ENCODE measurements around the gene ZSWIM7. TPM values are rescaled to one million over a fixed set of nuclear protein-coding genes. Genes with fewer than 3 reads are reported as not detected.
A peak's percentile ranks its signal among the peaks of the same experiment; 100 is the strongest.

The ZSWIM7 gene
- total RNA-seq, 1 donor from 2014 or later: 27.4 TPM

DNA sequence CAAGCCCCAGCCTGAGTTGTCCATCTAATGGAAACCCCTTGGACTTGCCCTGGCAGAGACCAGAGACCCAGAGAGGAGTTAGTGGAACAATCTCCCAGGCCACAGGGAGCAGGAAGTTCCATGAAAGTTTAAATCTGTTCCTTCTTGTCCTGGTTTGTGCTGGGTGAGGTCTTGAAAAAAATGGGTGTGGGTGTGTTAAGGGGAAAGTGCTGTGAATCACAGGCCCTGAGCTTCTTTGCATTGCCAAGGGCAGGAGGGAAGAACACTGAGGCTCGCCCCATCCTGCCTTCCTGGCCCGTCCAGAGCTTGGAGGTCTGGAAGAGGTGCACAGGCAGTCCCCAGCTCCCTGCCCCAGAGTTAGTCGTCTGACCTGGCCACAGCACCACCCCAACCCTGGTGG, 52.2 kb downstream of the ZSWIM7 start:
- Histone ChIP-seq H3K4me1 (peaks cover 17% of the 10 kb centered on the region), H3K36me3 (no peaks in the 10 kb centered on the region), H3K4me3 (no peak overlapping the region), H3K27me3 (no peaks in the 10 kb centered on the region), H3K9me3 (no peaks in the 10 kb centered on the region), H3K27ac (no peak overlapping the region)
- ATAC-seq: no peak
- no peak for DNase-seq
- TF ChIP-seq, protein P1, sequence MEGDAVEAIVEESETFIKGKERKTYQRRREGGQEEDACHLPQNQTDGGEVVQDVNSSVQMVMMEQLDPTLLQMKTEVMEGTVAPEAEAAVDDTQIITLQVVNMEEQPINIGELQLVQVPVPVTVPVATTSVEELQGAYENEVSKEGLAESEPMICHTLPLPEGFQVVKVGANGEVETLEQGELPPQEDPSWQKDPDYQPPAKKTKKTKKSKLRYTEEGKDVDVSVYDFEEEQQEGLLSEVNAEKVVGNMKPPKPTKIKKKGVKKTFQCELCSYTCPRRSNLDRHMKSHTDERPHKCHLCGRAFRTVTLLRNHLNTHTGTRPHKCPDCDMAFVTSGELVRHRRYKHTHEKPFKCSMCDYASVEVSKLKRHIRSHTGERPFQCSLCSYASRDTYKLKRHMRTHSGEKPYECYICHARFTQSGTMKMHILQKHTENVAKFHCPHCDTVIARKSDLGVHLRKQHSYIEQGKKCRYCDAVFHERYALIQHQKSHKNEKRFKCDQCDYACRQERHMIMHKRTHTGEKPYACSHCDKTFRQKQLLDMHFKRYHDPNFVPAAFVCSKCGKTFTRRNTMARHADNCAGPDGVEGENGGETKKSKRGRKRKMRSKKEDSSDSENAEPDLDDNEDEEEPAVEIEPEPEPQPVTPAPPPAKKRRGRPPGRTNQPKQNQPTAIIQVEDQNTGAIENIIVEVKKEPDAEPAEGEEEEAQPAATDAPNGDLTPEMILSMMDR (IDR thresholded peaks at IDR 0.05): no peak
- intact Hi-C loops (cut with DNase I): no loop called here

DNA sequence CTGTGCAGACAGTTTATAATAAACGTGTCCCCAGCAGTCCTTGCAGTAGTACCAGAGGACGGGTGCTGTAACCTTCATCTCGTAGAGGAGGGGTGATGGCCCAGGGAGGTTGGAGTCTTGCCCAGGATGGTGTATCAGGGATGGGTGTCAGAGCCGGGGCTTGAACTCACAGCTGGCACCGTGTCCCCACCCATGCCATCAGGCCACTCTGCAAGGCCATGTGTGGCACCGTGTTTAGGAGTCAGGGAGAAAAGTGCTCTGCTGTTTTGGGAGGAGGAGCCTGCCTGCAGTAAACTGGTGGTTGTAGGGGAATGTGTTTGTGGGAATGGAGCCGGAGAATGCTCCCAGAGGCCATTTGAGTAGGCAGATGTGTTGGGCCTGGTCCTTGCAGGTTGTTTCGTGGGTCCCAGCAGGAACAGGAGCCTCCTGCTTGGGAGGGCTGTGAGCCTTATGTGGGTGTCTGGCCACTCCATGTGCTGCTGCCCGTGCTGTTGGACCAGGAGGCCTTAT, 52.8 kb downstream of the ZSWIM7 start:
- peaks cover 17% of the 10 kb centered on the region for H3K4me1 ChIP-seq
- intact Hi-C loops (cut with DNase I): no loop called here
- peak; percentile 26 for DNase-seq
- no peak overlapping the region for H3K27ac ChIP-seq
- H3K9me3 ChIP-seq: no peaks in the 10 kb centered on the region
- no peaks in the 10 kb centered on the region for H3K36me3 ChIP-seq
- no peaks in the 10 kb centered on the region for H3K27me3 ChIP-seq
- TF ChIP-seq, protein P1 (IDR thresholded peaks at IDR 0.05): no peak
- peak overlapping the region; percentile 60 for H3K4me3 ChIP-seq
- no peak for ATAC-seq

DNA sequence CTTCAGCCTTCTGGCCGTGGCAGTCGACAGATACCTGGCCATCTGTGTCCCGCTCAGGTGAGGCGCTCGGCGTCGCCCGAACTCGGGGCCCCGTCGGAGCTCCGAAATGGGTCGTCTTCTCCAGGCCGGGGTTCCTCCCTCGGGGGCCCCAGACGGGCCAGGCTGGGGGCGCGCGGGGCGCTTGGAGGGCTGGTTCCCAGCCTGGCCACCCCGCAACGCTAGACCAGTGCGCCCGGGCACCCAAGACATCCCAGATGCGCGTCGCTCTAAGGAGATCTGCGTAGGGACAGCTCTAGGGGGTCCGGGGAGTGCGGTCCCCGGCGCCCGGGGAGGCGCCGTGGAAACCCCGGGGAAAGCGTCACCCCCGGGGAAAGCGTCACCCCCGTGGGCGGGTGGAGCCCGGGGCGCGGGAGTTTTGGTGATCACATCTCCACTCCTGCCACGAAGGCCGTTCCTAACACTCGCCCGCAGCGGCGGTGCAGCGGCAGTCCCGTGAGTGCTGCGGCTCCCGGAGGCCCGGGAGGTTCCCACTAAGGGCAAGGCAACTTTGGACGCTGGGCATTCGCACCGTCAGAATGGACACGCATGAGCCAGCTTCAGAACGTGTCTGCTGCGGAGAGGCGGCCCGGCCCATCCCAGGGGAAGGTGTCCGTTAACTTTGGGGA, 53.8 kb downstream of the ZSWIM7 start:
- no peaks in the 10 kb centered on the region for H3K27me3 ChIP-seq
- TF ChIP-seq, protein P1 (IDR thresholded peaks at IDR 0.05): no peak
- peak overlapping the region; percentile 55 for H3K27ac ChIP-seq
- H3K9me3 ChIP-seq: no peaks in the 10 kb centered on the region
- ATAC-seq (peak; percentile 6), DNase-seq (peak; percentile 79)
- H3K36me3 ChIP-seq: no peaks in the 10 kb centered on the region
- H3K4me3 ChIP-seq: peak overlapping the region; percentile 60
- intact Hi-C loops (cut with DNase I): no loop called here
- H3K4me1 ChIP-seq: peaks cover 17% of the 10 kb centered on the region

DNA sequence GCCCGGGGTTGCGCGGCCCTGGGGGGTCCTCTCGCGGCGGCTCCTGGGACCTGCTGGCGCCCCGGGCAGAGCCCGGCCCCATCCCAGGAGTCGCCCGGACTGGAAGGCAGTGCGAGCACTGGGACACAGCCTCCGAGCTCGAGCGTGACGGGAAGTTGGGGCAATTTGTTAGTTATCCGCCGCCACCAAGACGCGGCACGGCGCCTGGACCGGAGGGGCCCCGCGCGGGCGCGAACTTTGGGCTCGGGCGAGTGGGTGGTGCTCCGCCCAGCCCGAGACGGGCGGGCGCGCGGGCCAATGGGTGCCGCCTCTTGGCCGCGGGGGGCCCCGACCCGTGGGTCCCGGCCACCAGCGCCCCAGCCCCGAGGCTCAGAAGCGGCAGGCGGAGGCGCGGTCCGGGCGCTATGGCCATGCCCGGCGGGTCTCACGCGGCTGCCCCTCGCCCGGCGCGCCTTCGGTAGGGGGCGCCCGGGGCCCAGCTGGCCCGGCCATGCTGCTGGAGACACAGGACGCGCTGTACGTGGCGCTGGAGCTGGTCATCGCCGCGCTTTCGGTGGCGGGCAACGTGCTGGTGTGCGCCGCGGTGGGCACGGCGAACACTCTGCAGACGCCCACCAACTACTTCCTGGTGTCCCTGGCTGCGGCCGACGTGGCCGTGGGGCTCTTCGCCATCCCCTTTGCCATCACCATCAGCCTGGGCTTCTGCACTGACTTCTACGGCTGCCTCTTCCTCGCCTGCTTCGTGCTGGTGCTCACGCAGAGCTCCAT, 54.6 kb downstream of the ZSWIM7 start, which contains the start of gene ADORA2B:
Gene ADORA2B (plus strand): TSS at position 372 of the 768 bp plus-strand sequence. CDS start 119 bp downstream, at position 491.
- Histone ChIP-seq H3K27me3 (no peaks in the 10 kb centered on the region), H3K4me3 (peak within 1 kb of the TSS; percentile 60), H3K27ac (peak within 1 kb of the TSS; percentile 55), H3K36me3 (no peaks in the 10 kb centered on the region), H3K4me1 (peaks cover 17% of the 10 kb centered on the region), H3K9me3 (no peaks in the 10 kb centered on the region)
- DNase-seq (peak; percentile 89), ATAC-seq (peak; percentile 89)
- TF ChIP-seq, protein P1 (IDR thresholded peaks at IDR 0.05): peak; percentile 48
- intact Hi-C loops (cut with DNase I): no loop called here

DNA sequence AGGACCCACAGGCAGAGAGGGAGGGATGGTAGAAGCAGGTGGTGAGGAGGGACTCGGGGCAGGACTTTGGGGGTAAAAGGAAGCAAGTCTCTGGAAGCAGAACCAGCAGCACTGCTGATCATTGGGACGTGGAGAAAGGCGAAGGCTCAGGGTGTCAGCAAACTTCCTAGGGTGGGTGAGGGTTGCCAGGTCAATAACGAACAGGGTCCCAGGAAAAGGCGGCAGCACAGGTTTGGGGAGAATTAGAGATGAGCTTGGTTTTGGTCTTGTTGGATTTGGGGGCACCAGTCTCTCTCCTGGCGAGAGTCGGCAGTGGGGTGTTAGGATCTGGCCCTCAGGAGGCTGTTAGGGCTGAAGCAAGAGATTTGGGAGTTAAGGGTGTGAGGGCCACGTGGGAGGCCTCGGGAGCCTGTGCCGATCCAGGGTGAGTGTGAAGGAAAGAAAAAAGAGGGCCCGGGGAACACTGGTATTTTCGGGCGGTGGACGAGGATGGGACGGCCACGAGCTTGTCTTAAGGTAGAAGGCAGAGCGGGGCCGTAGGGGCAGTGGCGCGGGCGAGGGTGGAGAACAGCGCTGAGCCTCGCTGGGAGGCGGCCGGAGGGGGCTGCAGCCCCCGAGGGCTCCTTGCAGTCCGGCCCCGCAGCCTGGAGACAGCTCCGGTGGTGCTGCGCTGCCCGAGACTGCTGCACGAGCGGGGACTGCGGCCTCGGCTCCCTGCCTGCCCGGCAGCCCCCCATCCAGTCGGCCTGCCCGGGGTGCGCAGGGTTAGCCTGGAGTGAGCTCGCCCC, 55.3 kb downstream of the ZSWIM7 start:
- ATAC-seq (no peak), DNase-seq (no peak)
- Histone ChIP-seq H3K36me3 (no peaks in the 10 kb centered on the region), H3K27ac (peak overlapping the region; percentile 55), H3K27me3 (no peaks in the 10 kb centered on the region), H3K4me3 (peak overlapping the region; percentile 60), H3K9me3 (no peaks in the 10 kb centered on the region), H3K4me1 (peaks cover 17% of the 10 kb centered on the region)
- TF ChIP-seq, protein P1 (IDR thresholded peaks at IDR 0.05): no peak
- intact Hi-C loops (cut with DNase I): no loop called here

Data from upper lobe of right lung (tissue), 1 donor.